HPDE6-E6E7 (cell line): ENCODE results near the gene MOB3B.

Source experiments
- DNase-seq: peaks from one replicate; pipeline ENCODE4 v3.0.0; 2011; ENCODE audit warnings: missing footprints; ENCODE audit errors: extremely low spot score

Gene MOB3B

GRCh38 chr9:27529316-27530278, at the start of gene MOB3B:
MOB3B (minus strand) TSS chr9:27529814; CDS start chr9:27455550, 74,264 bp downstream.
- DNase-seq, result peak; percentile 66

- peak; percentile 96 for DNase-seq
Observed at GRCh38 chr9:27573634-27574590, 44.3 kb upstream of the MOB3B start.

GRCh38 chr9:27572918-27573633, 43.5 kb upstream of the MOB3B start, which contains the start of gene C9orf72:
C9orf72 (minus strand) TSS chr9:27573481; CDS start chr9:27567120, 6,361 bp downstream.
- DNase-seq, result peak; percentile 67

GRCh38 chr9:27572566-27572917, 42.9 kb upstream of the MOB3B start:
- DNase-seq, result peak; percentile 19

GRCh38 chr9:27572061-27572460, 42.4 kb upstream of the MOB3B start:
- DNase-seq, result no peak

GRCh38 chr9:27571011-27571410, 41.4 kb upstream of the MOB3B start:
- no peak for DNase-seq

GRCh38 chr9:27569406-27569805, 39.8 kb upstream of the MOB3B start:
- no peak for DNase-seq

- no peak for DNase-seq
Observed at GRCh38 chr9:27566118-27566517, 36.5 kb upstream of the MOB3B start.

- no peak for DNase-seq
Observed at GRCh38 chr9:27565696-27566095, 36.1 kb upstream of the MOB3B start.

- no peak for DNase-seq
Observed at GRCh38 chr9:27564670-27565069, 35.1 kb upstream of the MOB3B start.

- no peak for DNase-seq
Observed at GRCh38 chr9:27563738-27564430, 34.3 kb upstream of the MOB3B start.

- DNase-seq, result no peak
Observed at GRCh38 chr9:27561685-27562084, 32.1 kb upstream of the MOB3B start.

- no peak for DNase-seq
Observed at GRCh38 chr9:27560457-27560856, 30.8 kb upstream of the MOB3B start.

GRCh38 chr9:27558307-27558706, 28.7 kb upstream of the MOB3B start:
- no peak for DNase-seq

- no peak for DNase-seq
Observed at GRCh38 chr9:27556470-27556869, 26.9 kb upstream of the MOB3B start.

GRCh38 chr9:27554712-27555111, 25.1 kb upstream of the MOB3B start:
- DNase-seq, result no peak

- no peak for DNase-seq
Observed at GRCh38 chr9:27549196-27549755, 19.7 kb upstream of the MOB3B start.

GRCh38 chr9:27548055-27548741, 18.6 kb upstream of the MOB3B start:
- DNase-seq, result no peak

- DNase-seq, result no peak
Observed at GRCh38 chr9:27545471-27545870, 15.9 kb upstream of the MOB3B start.

GRCh38 chr9:27542508-27542907, 12.9 kb upstream of the MOB3B start:
- no peak for DNase-seq
